ENCODE measurements around the gene FLNA.
"Not testable (repeated sequence)": the region's sequence is repeated elsewhere in the genome, so short reads cannot be mapped to it uniquely, and the experiment has no call there.

FLNA gene

GRCh38 chrX:154358829-154359228 is 15.6 kb downstream of the FLNA start:
- no peak for DNase-seq (ENCODE audit: low read depth in 2 of 2)

GRCh38 chrX:154358011-154358410 is 16.4 kb downstream of the FLNA start:
- no peak for DNase-seq (ENCODE audit: low read depth in 2 of 2)

GRCh38 chrX:154357205-154357604 is 17.2 kb downstream of the FLNA start:
- no peak for DNase-seq (ENCODE audit: low read depth in 2 of 2)

- DNase-seq (ENCODE audit: low read depth in 2 of 2): no peak
Measured at GRCh38 chrX:154356596-154356995, 17.8 kb downstream of the FLNA start.

- no peak for DNase-seq (ENCODE audit: low read depth in 2 of 2)
Measured at GRCh38 chrX:154355776-154356140, 18.7 kb downstream of the FLNA start.

- DNase-seq (ENCODE audit: low read depth in 2 of 2): no peak
Measured at GRCh38 chrX:154355094-154355775, 19.2 kb downstream of the FLNA start.

GRCh38 chrX:154354516-154354915 is 19.9 kb downstream of the FLNA start:
- DNase-seq (ENCODE audit: low read depth in 2 of 2): no peak

- no peak for DNase-seq (ENCODE audit: low read depth in 2 of 2)
Measured at GRCh38 chrX:154354013-154354412, 20.4 kb downstream of the FLNA start.

- DNase-seq (ENCODE audit: low read depth in 2 of 2): no peak
Measured at GRCh38 chrX:154353172-154353843, 21.1 kb downstream of the FLNA start.

GRCh38 chrX:154352466-154352865 is 22.0 kb downstream of the FLNA start:
- DNase-seq (ENCODE audit: low read depth in 2 of 2): no peak

- no peak for DNase-seq (ENCODE audit: low read depth in 2 of 2)
Measured at GRCh38 chrX:154352012-154352401, 22.4 kb downstream of the FLNA start.

- no peak for DNase-seq (ENCODE audit: low read depth in 2 of 2)
Measured at GRCh38 chrX:154351183-154352011, 23.0 kb downstream of the FLNA start.

GRCh38 chrX:154350429-154351182 is 23.8 kb downstream of the FLNA start:
- no peak for DNase-seq (ENCODE audit: low read depth in 2 of 2)

GRCh38 chrX:154349979-154350378 is 24.5 kb downstream of the FLNA start:
- no peak for DNase-seq (ENCODE audit: low read depth in 2 of 2)

GRCh38 chrX:154349359-154349935 is 25.0 kb downstream of the FLNA start:
- no peak for DNase-seq (ENCODE audit: low read depth in 2 of 2)

GRCh38 chrX:154348646-154349358 is 25.6 kb downstream of the FLNA start:
- DNase-seq (ENCODE audit: low read depth in 2 of 2): no peak

GRCh38 chrX:154348114-154348531 is 26.3 kb downstream of the FLNA start:
- no peak for DNase-seq (ENCODE audit: low read depth in 2 of 2)

GRCh38 chrX:154343620-154344019 is 30.8 kb downstream of the FLNA start:
- not testable (repeated sequence) for DNase-seq (ENCODE audit: low read depth in 2 of 2)

- not testable (repeated sequence) for DNase-seq (ENCODE audit: low read depth in 2 of 2)
Measured at GRCh38 chrX:154343063-154343462, 31.4 kb downstream of the FLNA start.

- not testable (repeated sequence) for DNase-seq (ENCODE audit: low read depth in 2 of 2)
Measured at GRCh38 chrX:154341399-154342298, 32.8 kb downstream of the FLNA start.
